ENCODE measurements around the gene ST8SIA3. TPM values are rescaled to one million over a fixed set of nuclear protein-coding genes. Genes with fewer than 3 reads are reported as not detected.

The ST8SIA3 gene
- total RNA-seq, 1 donor from 2014 or later = 3.1 TPM

DNA sequence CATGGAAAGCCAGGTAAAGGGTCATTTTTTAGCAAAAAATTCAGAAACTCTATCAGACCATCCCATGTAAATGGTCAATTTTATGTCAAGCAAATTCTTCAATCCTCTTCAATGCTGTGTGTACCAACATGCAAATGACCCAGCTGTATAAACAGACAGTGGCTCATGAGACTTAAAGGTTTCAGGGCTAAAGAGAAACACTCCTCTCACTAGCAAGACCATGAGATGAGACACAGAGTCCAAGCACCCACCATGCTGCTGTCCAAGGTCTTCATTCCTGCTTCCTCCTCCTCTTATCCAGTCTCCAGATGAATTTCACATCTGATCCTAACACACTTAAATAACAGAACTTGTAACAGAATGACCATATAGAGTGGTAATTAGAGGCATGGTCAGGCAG is 52.0 kb downstream of the ST8SIA3 start:
- Mint-ChIP-seq H3K4me3 (no peak overlapping the region), H3K36me3 (ENCODE audit: low read depth) (peaks cover 3% of the 10 kb centered on the region), H3K27me3 (ENCODE audit: low read depth) (peaks cover 66% of the 10 kb centered on the region), H3K4me1 (no peaks in the 10 kb centered on the region), H3K9me3 (peaks cover 4% of the 10 kb centered on the region), H3K27ac (ENCODE audit: unreplicated experiment) (no peak overlapping the region)
- TF ChIP-seq CTCF (conservative IDR thresholded peaks at IDR 0.05) = no peak
- DNase-seq (ENCODE audit: low read depth, low spot score) = no peak

DNA sequence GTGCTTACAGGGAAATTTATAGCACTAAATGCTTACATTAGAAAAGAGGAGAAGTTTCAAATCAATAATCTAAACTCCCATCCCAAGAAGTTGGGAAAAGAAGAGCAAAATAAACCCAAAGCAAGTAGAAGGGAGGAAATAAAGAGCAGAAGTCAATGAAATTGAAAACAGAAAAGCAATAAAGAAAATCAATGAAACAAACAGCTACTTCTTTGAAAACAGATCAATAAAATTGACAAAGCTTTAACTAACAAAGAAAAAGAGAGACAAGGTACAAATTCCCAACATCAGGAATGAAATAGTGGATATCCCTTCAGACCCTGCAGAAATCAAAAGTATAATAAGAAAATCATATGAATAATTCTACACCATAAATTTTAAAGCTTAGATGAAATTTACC is 57.3 kb downstream of the ST8SIA3 start:
- no peak for TF ChIP-seq CTCF (conservative IDR thresholded peaks at IDR 0.05)
- Mint-ChIP-seq H3K27me3 (ENCODE audit: low read depth) (peaks cover 65% of the 10 kb centered on the region), H3K36me3 (ENCODE audit: low read depth) (peaks cover 3% of the 10 kb centered on the region), H3K4me3 (no peak overlapping the region), H3K4me1 (no peaks in the 10 kb centered on the region), H3K27ac (ENCODE audit: unreplicated experiment) (no peak overlapping the region), H3K9me3 (peaks cover 4% of the 10 kb centered on the region)
- DNase-seq (ENCODE audit: low read depth, low spot score) = no peak

GRCh38 chr18:57410749-57411148 is 58.4 kb downstream of the ST8SIA3 start:
- Mint-ChIP-seq H3K4me3 (no peak overlapping the region), H3K4me1 (no peaks in the 10 kb centered on the region), H3K27me3 (ENCODE audit: low read depth) (peaks cover 62% of the 10 kb centered on the region), H3K36me3 (ENCODE audit: low read depth) (peaks cover 3% of the 10 kb centered on the region), H3K9me3 (peaks cover 4% of the 10 kb centered on the region), H3K27ac (ENCODE audit: unreplicated experiment) (no peak overlapping the region)
- TF ChIP-seq CTCF (conservative IDR thresholded peaks at IDR 0.05) = no peak
- DNase-seq (ENCODE audit: low read depth, low spot score) = no peak

- no peak for TF ChIP-seq CTCF (conservative IDR thresholded peaks at IDR 0.05)
- Mint-ChIP-seq H3K36me3 (ENCODE audit: low read depth) (no peaks in the 10 kb centered on the region), H3K4me1 (no peaks in the 10 kb centered on the region), H3K27ac (ENCODE audit: unreplicated experiment) (no peak overlapping the region), H3K4me3 (no peak overlapping the region), H3K9me3 (peaks cover 2% of the 10 kb centered on the region), H3K27me3 (ENCODE audit: low read depth) (peaks cover 66% of the 10 kb centered on the region)
- no peak for DNase-seq (ENCODE audit: low read depth, low spot score)
Measured at GRCh38 chr18:57416542-57416941, 64.2 kb downstream of the ST8SIA3 start.

Other genes with a start within 250 kb of the ST8SIA3 start
- gene BOD1L2, start 205.5 kb upstream of the ST8SIA3 start, total RNA-seq = not detected in 2 replicates
- gene ONECUT2, start 82.8 kb downstream of the ST8SIA3 start, total RNA-seq = 8.2 and 10.8 TPM in 2 replicates
- 16.9 and 17.9 TPM in 2 replicates for gene FECH, start 234.1 kb downstream of the ST8SIA3 start, total RNA-seq